ENCODE results near the gene P2RX7.

The P2RX7 gene

GRCh38 chr12:121086781-121087295, 45.8 kb upstream of the P2RX7 start:
- TF ChIP-seq TCF12 (IDR thresholded peaks at IDR 0.05; ENCODE audit: low read depth) (no peak), CREB1 (IDR thresholded peaks at IDR 0.05; ENCODE audit: low read depth) (no peak), ZBTB7A (IDR thresholded peaks at IDR 0.05; ENCODE audit: low read depth) (no peak)

- no peak for TF ChIP-seq NFIC (IDR thresholded peaks at IDR 0.05)
- TF ChIP-seq EP300 (IDR thresholded peaks at IDR 0.05; ENCODE audit: borderline replicate concordance), result no peak
- no peak for TF ChIP-seq FOXM1 (IDR thresholded peaks at IDR 0.05; ENCODE audit: borderline replicate concordance, low read depth)
- no peak for TF ChIP-seq CEBPB (IDR thresholded peaks at IDR 0.05)
- TF ChIP-seq USF1 (IDR thresholded peaks at IDR 0.05), result no peak
- no peak for TF ChIP-seq EGR1 (IDR thresholded peaks at IDR 0.05)
- no peak for TF ChIP-seq MAX (IDR thresholded peaks at IDR 0.05)
- TF ChIP-seq CREB1 (IDR thresholded peaks at IDR 0.05; ENCODE audit: low read depth), result no peak
- TF ChIP-seq REST (IDR thresholded peaks at IDR 0.05; ENCODE audit: low read depth), result no peak
- TF ChIP-seq TCF12 (IDR thresholded peaks at IDR 0.05; ENCODE audit: low read depth), result no peak
- TF ChIP-seq RAD21 (IDR thresholded peaks at IDR 0.05; ENCODE audit: low read depth), result no peak
- TF ChIP-seq ZBTB7A (IDR thresholded peaks at IDR 0.05; ENCODE audit: low read depth), result no peak
Observed at GRCh38 chr12:121087467-121088194, 45.0 kb upstream of the P2RX7 start.

GRCh38 chr12:121088195-121088585, 44.5 kb upstream of the P2RX7 start:
- TF ChIP-seq CEBPB (IDR thresholded peaks at IDR 0.05) (no peak), USF1 (IDR thresholded peaks at IDR 0.05) (no peak), CREB1 (IDR thresholded peaks at IDR 0.05; ENCODE audit: low read depth) (no peak), NFIC (IDR thresholded peaks at IDR 0.05) (no peak), MAX (IDR thresholded peaks at IDR 0.05) (no peak), EP300 (IDR thresholded peaks at IDR 0.05; ENCODE audit: borderline replicate concordance) (no peak), FOXM1 (IDR thresholded peaks at IDR 0.05; ENCODE audit: borderline replicate concordance, low read depth) (no peak), EGR1 (IDR thresholded peaks at IDR 0.05) (no peak)

- TF ChIP-seq REST (IDR thresholded peaks at IDR 0.05; ENCODE audit: low read depth), result no peak
- no peak for TF ChIP-seq TEAD4 (IDR thresholded peaks at IDR 0.05)
- TF ChIP-seq YY1 (IDR thresholded peaks at IDR 0.05; ENCODE audit: low read depth), result no peak
- no peak for TF ChIP-seq TCF12 (IDR thresholded peaks at IDR 0.05; ENCODE audit: low read depth)
Observed at GRCh38 chr12:121089031-121089812, 43.5 kb upstream of the P2RX7 start.

GRCh38 chr12:121089813-121090430, 42.8 kb upstream of the P2RX7 start:
- no peak for TF ChIP-seq RAD21 (IDR thresholded peaks at IDR 0.05; ENCODE audit: low read depth)
- TF ChIP-seq CREB1 (IDR thresholded peaks at IDR 0.05; ENCODE audit: low read depth), result no peak
- TF ChIP-seq EGR1 (IDR thresholded peaks at IDR 0.05), result no peak
- no peak for TF ChIP-seq EP300 (IDR thresholded peaks at IDR 0.05; ENCODE audit: borderline replicate concordance)
- TF ChIP-seq YY1 (IDR thresholded peaks at IDR 0.05; ENCODE audit: low read depth), result no peak
- no peak for TF ChIP-seq ZBTB7A (IDR thresholded peaks at IDR 0.05; ENCODE audit: low read depth)
- no peak for TF ChIP-seq FOXM1 (IDR thresholded peaks at IDR 0.05; ENCODE audit: borderline replicate concordance, low read depth)
- TF ChIP-seq CEBPB (IDR thresholded peaks at IDR 0.05), result no peak
- TF ChIP-seq REST (IDR thresholded peaks at IDR 0.05; ENCODE audit: low read depth), result no peak
- TF ChIP-seq NFIC (IDR thresholded peaks at IDR 0.05), result no peak
- no peak for TF ChIP-seq TCF12 (IDR thresholded peaks at IDR 0.05; ENCODE audit: low read depth)
- TF ChIP-seq MAX (IDR thresholded peaks at IDR 0.05), result no peak
